ENCODE results near the gene NXT1. TPM values are rescaled to one million over a fixed set of nuclear protein-coding genes. Genes with fewer than 3 reads are reported as not detected.
A peak's percentile ranks its signal among the peaks of the same experiment; 100 is the strongest.

Gene NXT1
- total RNA-seq, 2 experiments from 2014 or later: 33.7 to 76.5 TPM

GRCh38 chr20:23365390-23366165 lies 15.0 kb downstream of the NXT1 start:
- Histone ChIP-seq H3K36me3 (ENCODE audit: insufficient read depth, low read length) (peaks cover 65% of the 10 kb centered on the region), H4K20me1 (ENCODE audit: insufficient read depth, low read length) (peaks cover 20% of the 10 kb centered on the region), H3K4me1 (ENCODE audit: insufficient read depth, low read length, poor library complexity, severe bottlenecking) (peaks cover 39% of the 10 kb centered on the region), H3K4me2 (ENCODE audit: low read length) (peak overlapping the region; percentile 51; the same call in 1 of the 2 replicates), H3K79me2 (ENCODE audit: insufficient read depth, low read depth, low read length) (peaks cover 55% of the 10 kb centered on the region), H2AFZ (ENCODE audit: low read length) (no peak overlapping the region), H3K9me3 (ENCODE audit: low read length) (no peaks in the 10 kb centered on the region), H3K27ac (ENCODE audit: low read depth, low read length, poor library complexity, severe bottlenecking) (no peak overlapping the region), H3K9me2 (ENCODE audit: insufficient read depth, low read length) (no peaks in the 10 kb centered on the region), H3K4me3 (ENCODE audit: low read depth, low read length, poor library complexity, severe bottlenecking) (no peak overlapping the region)
- ChIA-PET CTCF (ENCODE audit: unreplicated experiment) (no interaction called here), POLR2A (interaction anchor here (1.3 to 1.6 kb wide), 2 partner anchors 8 to 16 kb away, joined by 3 to 4 read pairs; no protein-coding TSS in a partner anchor)
- DNase-seq (ENCODE audit: low spot score): no peak
- no TSS peak for BruUV-seq (replicated peaks)
- no peak for TF ChIP-seq EZH2phosphoT487 (IDR thresholded peaks at IDR 0.05; ENCODE audit: borderline replicate concordance, low read depth, low read length)
- no peak for TF ChIP-seq CTCF (conservative IDR thresholded peaks at IDR 0.05; ENCODE audit: low read length)
- intact Hi-C loops (cut with micrococcal nuclease; ENCODE audit: unreplicated experiment): no loop called here

GRCh38 chr20:23366384-23366783 lies 15.8 kb downstream of the NXT1 start:
- CTCF ChIA-PET (ENCODE audit: unreplicated experiment): no interaction called here

More at GRCh38 chr20:23366384-23366783, 15.8 kb downstream of the NXT1 start:
- intact Hi-C loops (cut with micrococcal nuclease; ENCODE audit: unreplicated experiment): no loop called here
- H3K4me3 ChIP-seq (ENCODE audit: low read depth, low read length, poor library complexity, severe bottlenecking): no peak overlapping the region
- H3K9me2 ChIP-seq (ENCODE audit: insufficient read depth, low read length): no peaks in the 10 kb centered on the region
- no peak overlapping the region for H3K27ac ChIP-seq (ENCODE audit: low read depth, low read length, poor library complexity, severe bottlenecking)
- no peak overlapping the region for H2AFZ ChIP-seq (ENCODE audit: low read length)
- TF ChIP-seq EZH2phosphoT487 (IDR thresholded peaks at IDR 0.05; ENCODE audit: borderline replicate concordance, low read depth, low read length): no peak
- TF ChIP-seq CTCF (conservative IDR thresholded peaks at IDR 0.05; ENCODE audit: low read length): no peak
- peaks cover 33% of the 10 kb centered on the region for H3K4me1 ChIP-seq (ENCODE audit: insufficient read depth, low read length, poor library complexity, severe bottlenecking)
- H3K36me3 ChIP-seq (ENCODE audit: insufficient read depth, low read length): peaks cover 73% of the 10 kb centered on the region
- H3K9me3 ChIP-seq (ENCODE audit: low read length): no peaks in the 10 kb centered on the region
- DNase-seq (ENCODE audit: low spot score): peak; percentile 8
- peak overlapping the region; percentile 51 for H3K4me2 ChIP-seq (ENCODE audit: low read length)
- POLR2A ChIA-PET: interaction anchor here (1.3 to 1.6 kb wide), 2 partner anchors 8 to 15 kb away, joined by 3 to 4 read pairs; no protein-coding TSS in a partner anchor
- H4K20me1 ChIP-seq (ENCODE audit: insufficient read depth, low read length): peaks cover 20% of the 10 kb centered on the region
- no TSS peak for BruUV-seq (replicated peaks)
- H3K79me2 ChIP-seq (ENCODE audit: insufficient read depth, low read depth, low read length): peaks cover 55% of the 10 kb centered on the region
